ENCODE data around the gene VPS13D.

- no peak for TF ChIP-seq YY1 (IDR thresholded peaks at IDR 0.05; ENCODE audit: insufficient read depth, insufficient read length)
- no peak for TF ChIP-seq SUZ12 (IDR thresholded peaks at IDR 0.05; ENCODE audit: extremely low read depth, insufficient read depth, insufficient read length)
- TF ChIP-seq ZNF274 (IDR thresholded peaks at IDR 0.05; ENCODE audit: low read depth, low read length) = no peak
Observed at GRCh38 chr1:12339811-12340543, 110.1 kb downstream of the VPS13D start.

Data from NT2/D1 (cell line).